Caco-2 (cell line): ENCODE results near the gene CETP. TPM values are rescaled to one million over a fixed set of nuclear protein-coding genes. Genes with fewer than 3 reads are reported as not detected.

Experiments
- BruUV-seq: library from RNA; stranded (reverse); fragments of 400-500 nt; replicated peaks from 2 replicates; lab custom pipeline; 2021; lab: Mats Ljungman, UMichigan
- CTCF ChIA-PET: fragments of 300-600 bp; sonication (Branson Sonifier 250); formaldehyde crosslinking; loops from one replicate; lab custom pipeline; 2022; ENCODE audit warnings: antibody characterized with exemption; lab: Charles Lee
- POLR2A ChIA-PET: fragments of 300-600 bp; sonication (Branson Sonifier 250); formaldehyde crosslinking; loops from one replicate; lab custom pipeline; 2022; ENCODE audit warnings: antibody characterized with exemption; lab: Charles Lee
- DNase-seq, 2 experiments: peaks; one replicate each; pipeline versions ENCODE4 v3.0.0 to v3.0.0-alpha.2; 2020 to 2022
- H3K27me3 ChIP-seq: replicated peaks from 2 replicates; pipeline ENCODE4 v1.6.0; 2011; ENCODE audit warnings: low read length; ENCODE audit not compliant: control insufficient read depth, insufficient read depth
- H3K36me3 ChIP-seq: 2 replicates; pipeline ENCODE4 v1.5.1; 2011; ENCODE audit warnings: low read length; ENCODE audit not compliant: control insufficient read depth, insufficient read depth
- H3K4me1 ChIP-seq: fragments of 250-450 bp; sonication (Bioruptor Pico); 2 replicates; pipeline ENCODE4 v1.5.1; 2020; ENCODE audit warnings: mild to moderate bottlenecking
- H3K4me3 ChIP-seq: 2 replicates; pipeline ENCODE4 v1.5.1; 2011; ENCODE audit warnings: low read depth, mild to moderate bottlenecking, control low read depth, low read length
- H3K9me3 ChIP-seq: fragments of 250-450 bp; sonication (Bioruptor Pico); 2 replicates; pipeline ENCODE4 v1.5.1; 2020; ENCODE audit warnings: mild to moderate bottlenecking, moderate library complexity
- H3K27ac Mint-ChIP-seq: one replicate; pipeline ENCODE4 v1.8.0; 2022; ENCODE audit warnings: mixed read lengths; ENCODE audit not compliant: unreplicated experiment
- H3K27me3 Mint-ChIP-seq: one replicate; pipeline ENCODE4 v1.8.0; 2022; ENCODE audit warnings: mixed read lengths; ENCODE audit not compliant: insufficient read depth, unreplicated experiment
- H3K36me3 Mint-ChIP-seq: one replicate; pipeline ENCODE4 v1.8.0; 2022; ENCODE audit warnings: mild to moderate bottlenecking, mixed read lengths; ENCODE audit not compliant: insufficient read depth, unreplicated experiment
- H3K4me1 Mint-ChIP-seq: one replicate; pipeline ENCODE4 v1.8.0; 2022; ENCODE audit warnings: low read depth, mixed read lengths; ENCODE audit not compliant: unreplicated experiment
- H3K4me3 Mint-ChIP-seq: one replicate; pipeline ENCODE4 v1.8.0; 2022; ENCODE audit warnings: mild to moderate bottlenecking, moderate library complexity, mixed read lengths; ENCODE audit not compliant: unreplicated experiment
- H3K9me3 Mint-ChIP-seq: one replicate; pipeline ENCODE4 v1.8.0; 2022; ENCODE audit warnings: mixed read lengths; ENCODE audit not compliant: unreplicated experiment
- intact Hi-C: fragments of 100-400 bp; cut with micrococcal nuclease; formaldehyde crosslinking; loops from one replicate; pipeline ENCODE4 v1.10.0; 2022; ENCODE audit not compliant: unreplicated experiment
- total RNA-seq: library from RNA; stranded (reverse); gene quantifications from 2 replicates; pipeline ENCODE4 v1.2.3, GENCODE V29; 2022
- TF ChIP-seq, protein P1 (sequence below), 2 experiments: fragments of 200-600 bp in 1 of 2; IDR thresholded peaks; 1 replicate in 1 of 2; 2 replicates in 1 of 2; pipeline versions ENCODE4 v1.5.1 to v1.8.0; 2011 to 2022; ENCODE audit warnings: antibody characterized with exemption in 1 of 2, control low read depth in 1 of 2, inconsistent platforms in 1 of 2, low read depth in 1 of 2, low read length in 1 of 2, mild to moderate bottlenecking in 1 of 2, moderate library complexity in 1 of 2; ENCODE audit not compliant: insufficient read depth in 1 of 2, severe bottlenecking in 1 of 2, unreplicated experiment in 1 of 2

Gene CETP
- total RNA-seq, 1 experiment from 2014 or later = not detected

DNA sequence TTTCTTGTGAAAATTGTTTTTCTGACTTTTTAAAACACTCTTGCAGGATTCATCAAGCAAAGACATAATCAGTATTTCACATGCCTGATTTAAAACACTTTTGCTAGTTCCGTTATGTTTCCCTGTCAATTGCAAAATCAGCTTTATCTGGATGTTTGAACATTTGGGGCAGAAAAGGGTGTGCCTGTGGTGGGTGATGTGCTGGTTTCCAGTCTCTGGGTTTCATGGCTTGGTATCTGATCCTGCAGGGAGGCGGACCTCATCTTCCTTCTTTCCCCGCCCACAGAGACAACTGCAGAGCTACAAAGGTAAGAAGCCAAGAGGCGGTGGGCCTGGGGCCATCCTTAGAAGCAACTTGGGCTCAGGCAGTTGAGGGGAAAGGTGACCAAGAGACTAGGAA is 69.4 kb downstream of the CETP start:
- CTCF ChIA-PET = no interaction called here
- no peaks in the 10 kb centered on the region for H3K9me3 Mint-ChIP-seq
- Histone ChIP-seq H3K4me3 (no peak overlapping the region), H3K4me1 (no peaks in the 10 kb centered on the region), H3K36me3 (no peaks in the 10 kb centered on the region), H3K9me3 (no peaks in the 10 kb centered on the region), H3K27me3 (no peaks in the 10 kb centered on the region)
- intact Hi-C loops = no loop called here
- DNase-seq = no peak
- POLR2A ChIA-PET = no interaction called here
- TF ChIP-seq, protein P1, sequence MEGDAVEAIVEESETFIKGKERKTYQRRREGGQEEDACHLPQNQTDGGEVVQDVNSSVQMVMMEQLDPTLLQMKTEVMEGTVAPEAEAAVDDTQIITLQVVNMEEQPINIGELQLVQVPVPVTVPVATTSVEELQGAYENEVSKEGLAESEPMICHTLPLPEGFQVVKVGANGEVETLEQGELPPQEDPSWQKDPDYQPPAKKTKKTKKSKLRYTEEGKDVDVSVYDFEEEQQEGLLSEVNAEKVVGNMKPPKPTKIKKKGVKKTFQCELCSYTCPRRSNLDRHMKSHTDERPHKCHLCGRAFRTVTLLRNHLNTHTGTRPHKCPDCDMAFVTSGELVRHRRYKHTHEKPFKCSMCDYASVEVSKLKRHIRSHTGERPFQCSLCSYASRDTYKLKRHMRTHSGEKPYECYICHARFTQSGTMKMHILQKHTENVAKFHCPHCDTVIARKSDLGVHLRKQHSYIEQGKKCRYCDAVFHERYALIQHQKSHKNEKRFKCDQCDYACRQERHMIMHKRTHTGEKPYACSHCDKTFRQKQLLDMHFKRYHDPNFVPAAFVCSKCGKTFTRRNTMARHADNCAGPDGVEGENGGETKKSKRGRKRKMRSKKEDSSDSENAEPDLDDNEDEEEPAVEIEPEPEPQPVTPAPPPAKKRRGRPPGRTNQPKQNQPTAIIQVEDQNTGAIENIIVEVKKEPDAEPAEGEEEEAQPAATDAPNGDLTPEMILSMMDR (IDR thresholded peaks at IDR 0.05; ENCODE audit: insufficient read depth in 1 of 2, low read depth in 1 of 2, low read length in 1 of 2, severe bottlenecking in 1 of 2, unreplicated experiment in 1 of 2) = no peak
- no peak overlapping the region for H3K4me3 Mint-ChIP-seq
- H3K27me3 Mint-ChIP-seq = peaks cover 15% of the 10 kb centered on the region
- no peaks in the 10 kb centered on the region for H3K4me1 Mint-ChIP-seq
- no peaks in the 10 kb centered on the region for H3K36me3 Mint-ChIP-seq
- BruUV-seq = no TSS peak
- no peak overlapping the region for H3K27ac Mint-ChIP-seq

DNA sequence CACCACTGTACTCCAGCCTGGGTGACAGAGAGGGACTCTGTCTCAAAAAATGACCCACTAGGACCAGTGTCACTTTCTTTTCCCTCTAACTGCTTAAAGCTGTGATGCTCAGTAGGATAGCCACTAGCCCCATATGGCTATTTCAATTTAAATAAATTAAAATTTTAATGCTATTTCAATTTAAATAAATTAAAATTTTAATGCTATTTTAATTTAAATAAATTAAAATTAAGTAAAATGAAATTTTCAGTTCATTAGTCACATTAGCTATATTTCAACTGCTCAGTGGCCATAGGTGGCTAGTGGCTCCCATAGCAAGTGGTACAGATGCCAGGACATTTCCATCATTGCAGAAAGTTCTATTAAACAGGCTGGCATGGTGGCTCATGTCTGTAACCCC is 70.6 kb downstream of the CETP start:
- H3K27me3 ChIP-seq = no peaks in the 10 kb centered on the region

DNA sequence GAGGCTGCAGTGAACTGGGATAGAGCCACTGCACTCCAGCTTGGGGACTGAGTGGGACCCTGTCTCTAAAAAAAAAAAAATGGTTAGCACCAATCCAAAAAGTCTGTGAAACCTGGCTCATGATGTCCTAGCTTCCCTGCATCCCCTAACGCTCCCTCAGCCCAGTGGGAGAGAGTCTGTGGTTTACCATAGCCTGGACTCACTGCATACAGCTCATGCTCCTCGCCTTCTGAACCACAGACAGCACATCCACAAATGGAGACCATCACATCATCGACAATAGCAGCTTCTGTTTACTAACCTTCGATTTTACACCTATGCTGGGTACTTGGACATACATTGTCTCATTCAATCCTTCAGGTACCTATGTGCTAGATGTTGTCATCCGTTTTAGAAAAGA is 71.2 kb downstream of the CETP start:
- Mint-ChIP-seq H3K27ac (no peak overlapping the region), H3K4me1 (no peaks in the 10 kb centered on the region), H3K27me3 (peaks cover 15% of the 10 kb centered on the region), H3K4me3 (no peak overlapping the region), H3K9me3 (no peaks in the 10 kb centered on the region), H3K36me3 (no peaks in the 10 kb centered on the region)
- H3K27me3 ChIP-seq = no peaks in the 10 kb centered on the region
- BruUV-seq = no TSS peak
- ChIA-PET CTCF (no interaction called here), POLR2A (no interaction called here)
- no peak overlapping the region for H3K4me3 ChIP-seq
- no peak for DNase-seq
- no peaks in the 10 kb centered on the region for H3K9me3 ChIP-seq
- H3K36me3 ChIP-seq = no peaks in the 10 kb centered on the region
- TF ChIP-seq, protein P1 (IDR thresholded peaks at IDR 0.05; ENCODE audit: insufficient read depth in 1 of 2, low read depth in 1 of 2, low read length in 1 of 2, severe bottlenecking in 1 of 2, unreplicated experiment in 1 of 2) = no peak
- H3K4me1 ChIP-seq = no peaks in the 10 kb centered on the region
- intact Hi-C loops = no loop called here

More for the DNA sequence above, 70.6 kb downstream of the CETP start:
- no TSS peak for BruUV-seq
- ChIA-PET CTCF (no interaction called here), POLR2A (no interaction called here)
- Mint-ChIP-seq H3K36me3 (no peaks in the 10 kb centered on the region), H3K9me3 (no peaks in the 10 kb centered on the region), H3K27ac (no peak overlapping the region), H3K4me3 (no peak overlapping the region), H3K4me1 (no peaks in the 10 kb centered on the region), H3K27me3 (peaks cover 15% of the 10 kb centered on the region)
- H3K36me3 ChIP-seq = no peaks in the 10 kb centered on the region
- no peaks in the 10 kb centered on the region for H3K4me1 ChIP-seq
- no peak overlapping the region for H3K4me3 ChIP-seq
- intact Hi-C loops = no loop called here
- no peaks in the 10 kb centered on the region for H3K9me3 ChIP-seq
- TF ChIP-seq, protein P1 (IDR thresholded peaks at IDR 0.05; ENCODE audit: insufficient read depth in 1 of 2, low read depth in 1 of 2, low read length in 1 of 2, severe bottlenecking in 1 of 2, unreplicated experiment in 1 of 2) = no peak
- no peak for DNase-seq

Other genes starting within 250 kb of the CETP start
- gene NUP93, start 231.8 kb upstream of the CETP start, total RNA-seq = 148 and 149 TPM in 2 replicates
- gene SLC12A3, start 96.7 kb upstream of the CETP start, total RNA-seq = 0.67 and 0.73 TPM in 2 replicates
- 240 and 296 TPM in 2 replicates for gene HERPUD1, start 29.8 kb upstream of the CETP start, total RNA-seq
- 1.6 and 1.9 TPM in 2 replicates for gene NLRC5, start 27.6 kb downstream of the CETP start, total RNA-seq
- gene CPNE2, start 130.6 kb downstream of the CETP start, total RNA-seq = 37.7 and 46.3 TPM in 2 replicates
- gene PSME3IP1, start 224.1 kb downstream of the CETP start, total RNA-seq = 141 and 143 TPM in 2 replicates
- 56.7 and 57.7 TPM in 2 replicates for gene RSPRY1, start 224.4 kb downstream of the CETP start, total RNA-seq